ENCODE measurements around the gene FAM162A. TPM values are rescaled to one million over a fixed set of nuclear protein-coding genes. Genes with fewer than 3 reads are reported as not detected.
"Not testable (repeated sequence)": the region's sequence is repeated elsewhere in the genome, so short reads cannot be mapped to it uniquely, and the experiment has no call there.

Gene FAM162A
- total and polyA plus RNA-seq, 2 experiments from 2014 or later = 209 to 642 TPM

GRCh38 chr3:122357828-122358702 lies 25.9 kb upstream of the FAM162A start:
- Histone ChIP-seq H3K27ac (peak overlapping the region; percentile 9), H3K4me3 (no peak overlapping the region), H3K27me3 (no peaks in the 10 kb centered on the region), H3K9me3 (ENCODE audit: low read depth) (no peaks in the 10 kb centered on the region), H3K4me1 (ENCODE audit: low read depth) (no peaks in the 10 kb centered on the region), H3K36me3 (peaks cover 17% of the 10 kb centered on the region)
- no peak for TF ChIP-seq CTCF (IDR thresholded peaks at IDR 0.05; ENCODE audit: low read depth, low read length)
- no peak for DNase-seq (ENCODE audit: low read depth in 1 of 2, low spot score in 1 of 2)

GRCh38 chr3:122358703-122359032 lies 25.3 kb upstream of the FAM162A start:
- TF ChIP-seq CTCF (IDR thresholded peaks at IDR 0.05; ENCODE audit: low read depth, low read length) = no peak
- Histone ChIP-seq H3K27me3 (no peaks in the 10 kb centered on the region), H3K27ac (no peak overlapping the region), H3K4me3 (no peak overlapping the region), H3K4me1 (ENCODE audit: low read depth) (no peaks in the 10 kb centered on the region), H3K36me3 (peaks cover 19% of the 10 kb centered on the region), H3K9me3 (ENCODE audit: low read depth) (no peaks in the 10 kb centered on the region)
- no peak for DNase-seq (ENCODE audit: low read depth in 1 of 2, low spot score in 1 of 2)

GRCh38 chr3:122362026-122362425 lies 22.0 kb upstream of the FAM162A start:
- Histone ChIP-seq H3K27me3 (no peaks in the 10 kb centered on the region), H3K9me3 (ENCODE audit: low read depth) (no peaks in the 10 kb centered on the region), H3K36me3 (peaks cover 40% of the 10 kb centered on the region), H3K4me1 (ENCODE audit: low read depth) (no peaks in the 10 kb centered on the region), H3K27ac (no peak overlapping the region), H3K4me3 (no peak overlapping the region)
- no peak for DNase-seq (ENCODE audit: low read depth in 1 of 2, low spot score in 1 of 2)
- TF ChIP-seq CTCF (IDR thresholded peaks at IDR 0.05; ENCODE audit: low read depth, low read length) = no peak

- no peak for TF ChIP-seq CTCF (IDR thresholded peaks at IDR 0.05; ENCODE audit: low read depth, low read length)
- no peak for DNase-seq (ENCODE audit: low read depth in 1 of 2, low spot score in 1 of 2)
- Histone ChIP-seq H3K4me3 (no peak overlapping the region), H3K4me1 (ENCODE audit: low read depth) (no peaks in the 10 kb centered on the region), H3K36me3 (peaks cover 54% of the 10 kb centered on the region), H3K27me3 (no peaks in the 10 kb centered on the region), H3K27ac (no peak overlapping the region), H3K9me3 (ENCODE audit: low read depth) (no peaks in the 10 kb centered on the region)
These were observed 19.5 kb upstream of the FAM162A start for GRCh38 chr3:122364490-122364889.

- no peaks in the 10 kb centered on the region for H3K27me3 ChIP-seq
- peaks cover 51% of the 10 kb centered on the region for H3K36me3 ChIP-seq
- H3K27ac ChIP-seq = no peak overlapping the region
- no peaks in the 10 kb centered on the region for H3K9me3 ChIP-seq (ENCODE audit: low read depth)
- no peak for TF ChIP-seq CTCF (IDR thresholded peaks at IDR 0.05; ENCODE audit: low read depth, low read length)
- no peak for DNase-seq (ENCODE audit: low read depth in 1 of 2, low spot score in 1 of 2)
- H3K4me3 ChIP-seq = no peak overlapping the region
- H3K4me1 ChIP-seq (ENCODE audit: low read depth) = no peaks in the 10 kb centered on the region
These were observed 18.9 kb upstream of the FAM162A start for GRCh38 chr3:122365073-122365472.

- not testable (repeated sequence) for H3K27me3 ChIP-seq; H3K4me3 ChIP-seq; H3K9me3 ChIP-seq (ENCODE audit: low read depth); H3K4me1 ChIP-seq (ENCODE audit: low read depth); H3K27ac ChIP-seq
- peak in 1 of 2 donors; percentile 67 for DNase-seq (ENCODE audit: low read depth in 1 of 2, low spot score in 1 of 2)
- H3K36me3 ChIP-seq = peaks cover 53% of the 10 kb centered on the region
These were observed 18.2 kb upstream of the FAM162A start for GRCh38 chr3:122365582-122366378.

All from cardiac muscle cell (in vitro differentiated cells and primary cell).